HG03097 (cell line): ENCODE data around the gene HOXB1.

Experiments
- ATAC-seq: cut with Tn5 transposase; IDR thresholded peaks from one replicate; pipeline ENCODE4 v1.9.1; 2021; ENCODE audit not compliant: unreplicated experiment, low FRiP score

Gene HOXB1

DNA sequence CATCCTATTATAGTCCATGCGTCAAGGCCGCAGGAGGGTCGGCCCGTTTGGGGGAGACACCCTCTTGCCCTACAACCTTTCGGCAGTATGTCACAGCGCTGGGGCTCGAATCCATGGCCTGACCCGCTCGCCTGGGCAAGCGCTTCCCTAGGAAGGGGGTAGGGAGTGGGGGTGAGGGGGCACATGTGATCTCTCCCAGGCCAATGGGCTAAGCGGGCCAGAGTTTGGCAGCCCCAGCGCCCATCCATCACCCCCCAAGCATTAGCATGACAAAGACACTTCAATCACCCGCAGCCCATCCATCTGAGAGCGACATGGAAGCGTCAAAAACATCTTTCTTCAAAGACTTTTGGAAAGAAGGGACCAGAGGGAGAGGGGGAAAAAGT is at the start of gene HOXB1:
TSS of gene HOXB1 (minus strand) at position 125 of the 386 bp plus-strand sequence. CDS start at position 18, 107 bp downstream.
- no peak for ATAC-seq

DNA sequence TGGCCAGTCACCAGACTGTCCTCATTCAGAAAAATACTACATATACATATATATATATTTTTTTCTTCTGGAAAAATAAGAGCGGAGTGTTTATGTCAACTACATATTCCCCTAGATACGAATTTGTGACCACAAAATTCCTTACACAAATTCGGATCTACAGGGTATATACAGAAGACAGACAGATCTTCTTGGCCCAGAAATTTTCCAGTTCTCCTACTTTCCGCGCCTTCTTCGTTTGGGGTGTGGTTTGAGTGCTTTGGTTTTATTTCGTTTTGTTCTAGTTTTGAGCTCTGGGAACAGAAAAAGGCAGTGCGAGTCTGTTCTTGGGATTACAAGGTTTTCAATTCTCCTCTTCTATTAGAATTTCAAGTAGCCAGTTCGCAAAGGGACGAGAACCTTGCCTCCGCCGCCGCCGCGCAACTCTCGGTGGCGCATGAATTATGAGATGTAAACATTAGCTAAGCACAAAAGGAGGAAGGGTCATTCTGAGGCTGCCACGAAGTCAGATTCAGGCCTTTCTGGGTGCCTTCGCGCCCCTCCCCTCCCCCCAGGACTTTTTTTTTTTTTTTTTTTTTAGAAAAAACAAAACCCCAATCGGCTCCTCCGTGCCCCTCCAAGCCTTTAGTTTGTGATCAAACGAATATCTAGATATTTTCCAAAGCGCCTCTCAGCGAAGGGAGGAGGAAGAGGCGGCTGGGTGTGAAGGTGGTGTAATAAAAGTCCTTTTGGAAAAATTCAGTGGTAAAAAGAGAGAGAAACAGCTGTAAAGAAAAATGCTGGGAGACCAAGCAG is 49.1 kb upstream of the HOXB1 start:
- no peak for ATAC-seq

DNA sequence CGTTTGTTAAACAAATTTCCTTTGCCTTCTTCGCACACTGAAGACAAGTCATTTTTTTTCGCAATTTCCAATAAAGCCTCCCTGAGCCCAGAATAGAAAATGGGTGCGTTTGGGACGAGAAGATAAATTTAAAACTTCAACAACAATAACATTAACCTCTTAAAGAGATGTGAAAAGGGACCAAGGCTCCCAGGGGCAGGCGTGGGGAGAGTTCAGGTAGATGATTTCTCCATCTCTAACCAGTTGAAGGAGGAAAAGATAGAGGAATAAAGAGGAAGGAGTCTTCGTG is 48.6 kb upstream of the HOXB1 start:
- no peak for ATAC-seq

DNA sequence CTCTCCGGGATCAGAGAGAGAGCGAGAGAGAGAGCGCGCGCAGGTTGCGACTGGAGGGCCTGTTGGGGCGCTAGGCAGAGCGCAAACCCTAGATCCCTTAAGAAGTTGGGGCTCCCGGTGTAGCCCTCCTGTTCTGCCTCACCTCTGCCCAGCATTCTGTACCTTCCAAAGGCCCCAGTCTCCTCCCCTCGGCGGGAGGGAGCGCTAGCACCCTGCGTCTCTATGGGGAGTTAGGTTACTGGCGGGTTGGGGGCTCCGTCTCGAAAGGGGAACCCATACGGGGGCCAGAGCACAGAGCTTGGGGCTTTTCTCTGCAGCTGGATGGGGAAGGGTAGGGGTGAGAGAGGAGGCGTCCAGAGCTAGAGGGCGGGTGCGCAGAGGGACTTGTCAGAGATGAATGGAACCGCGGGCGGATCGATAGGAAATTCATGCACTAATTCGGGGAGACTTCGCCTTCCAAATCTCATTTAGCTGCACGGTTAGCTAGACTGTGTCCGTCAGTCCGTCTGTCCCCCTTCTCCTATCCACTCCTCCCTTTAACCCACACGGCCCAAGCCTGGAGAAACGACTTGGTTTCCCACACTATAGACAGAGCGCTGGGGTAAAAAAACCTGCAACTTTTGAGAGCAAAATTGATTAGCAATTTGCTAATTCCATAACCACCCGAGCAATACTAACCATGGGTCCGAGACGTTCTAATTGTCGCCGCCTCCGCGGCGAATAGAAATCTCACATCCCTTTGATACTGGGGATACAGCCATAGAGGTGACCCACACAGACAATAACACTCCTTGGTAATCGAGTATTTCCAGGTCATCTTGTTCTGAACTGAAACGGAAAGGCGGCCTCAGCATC is 48.0 kb upstream of the HOXB1 start:
- ATAC-seq: no peak

DNA sequence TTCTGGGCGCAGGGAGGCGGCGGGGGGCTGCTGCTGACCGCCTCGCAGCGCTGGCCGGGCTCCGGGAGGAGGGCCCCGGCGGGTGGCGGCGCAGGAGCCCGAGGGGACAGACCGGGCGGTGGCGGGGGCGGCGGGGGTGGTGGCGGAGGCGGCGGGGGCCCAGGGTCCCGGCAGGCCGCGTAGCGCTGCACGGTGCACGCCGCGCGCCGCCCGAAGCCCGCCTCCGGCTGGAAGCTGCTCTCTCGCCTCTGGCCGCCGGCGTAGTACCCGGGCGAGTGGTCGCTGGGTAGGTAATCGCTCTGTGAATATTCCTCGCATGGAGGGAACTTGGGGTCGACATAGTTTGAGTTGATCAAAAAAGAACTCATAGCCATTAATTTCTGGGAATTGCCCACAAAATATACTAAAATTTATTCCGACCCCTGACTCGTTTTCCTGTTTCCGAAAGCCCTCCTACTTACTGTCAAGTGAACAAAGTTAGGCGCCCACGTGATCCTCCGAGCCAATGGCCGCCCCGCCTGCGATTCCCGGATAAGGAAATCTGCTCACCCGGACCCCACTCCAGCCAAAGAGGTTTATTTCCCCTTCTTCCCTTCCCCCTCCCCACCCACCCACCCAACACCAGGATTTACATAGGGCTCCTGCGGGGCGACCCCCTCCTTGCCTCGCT is 47.3 kb upstream of the HOXB1 start, which contains the start of gene HOXB4:
TSS of gene HOXB4 (minus strand) at position 405 of the 670 bp plus-strand sequence. CDS start at position 374, 31 bp downstream.
- ATAC-seq: no peak

- no peak for ATAC-seq
Observed at GRCh38 chr17:48577330-48577945, 46.6 kb upstream of the HOXB1 start.

DNA sequence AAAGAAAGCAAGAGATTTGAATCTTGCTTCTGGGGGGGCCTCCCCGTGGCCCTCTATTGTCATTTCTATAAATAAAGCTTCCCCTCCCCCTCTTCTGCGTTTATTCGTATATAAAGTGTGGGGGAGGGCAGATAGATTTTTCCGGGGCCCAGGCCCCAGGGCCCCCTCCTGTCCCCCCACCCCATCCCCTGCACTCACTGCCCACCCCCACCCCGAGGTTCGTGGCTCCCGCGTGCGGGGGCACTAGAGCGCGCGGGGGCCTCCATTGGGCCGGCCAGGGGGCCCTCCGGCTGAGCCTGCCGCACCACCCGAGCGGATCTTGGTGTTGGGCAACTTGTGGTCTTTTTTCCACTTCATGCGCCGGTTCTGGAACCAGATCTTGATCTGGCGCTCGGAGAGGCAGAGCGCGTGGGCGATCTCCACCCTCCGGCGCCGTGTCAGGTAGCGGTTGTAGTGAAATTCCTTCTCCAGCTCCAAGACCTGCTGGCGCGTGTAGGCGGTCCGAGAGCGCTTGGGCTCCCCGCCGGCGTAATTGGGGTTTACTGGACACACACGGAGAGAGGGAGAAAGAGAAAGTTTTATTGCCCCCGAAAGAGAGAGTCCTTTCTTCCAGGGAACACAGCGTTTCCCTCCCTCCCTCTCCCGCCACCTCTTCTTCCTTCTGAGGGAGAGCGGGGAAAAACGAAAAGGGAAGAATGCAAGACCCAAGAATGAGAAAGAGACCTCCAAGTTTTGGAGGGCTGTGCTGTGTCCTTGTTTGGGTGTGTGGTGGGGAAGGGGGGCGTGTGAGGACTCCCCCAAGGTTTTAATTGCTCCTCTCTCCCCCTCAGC is 45.9 kb upstream of the HOXB1 start:
- no peak for ATAC-seq

- no peak for ATAC-seq
Observed at GRCh38 chr17:48575673-48576478, 45.1 kb upstream of the HOXB1 start.

- ATAC-seq: no peak
Observed at GRCh38 chr17:48575066-48575582, 44.3 kb upstream of the HOXB1 start.

GRCh38 chr17:48574505-48575065 is 43.8 kb upstream of the HOXB1 start:
- no peak for ATAC-seq

GRCh38 chr17:48571826-48572417 is 41.1 kb upstream of the HOXB1 start:
- no peak for ATAC-seq

GRCh38 chr17:48571024-48571818 is 40.4 kb upstream of the HOXB1 start:
- no peak for ATAC-seq

DNA sequence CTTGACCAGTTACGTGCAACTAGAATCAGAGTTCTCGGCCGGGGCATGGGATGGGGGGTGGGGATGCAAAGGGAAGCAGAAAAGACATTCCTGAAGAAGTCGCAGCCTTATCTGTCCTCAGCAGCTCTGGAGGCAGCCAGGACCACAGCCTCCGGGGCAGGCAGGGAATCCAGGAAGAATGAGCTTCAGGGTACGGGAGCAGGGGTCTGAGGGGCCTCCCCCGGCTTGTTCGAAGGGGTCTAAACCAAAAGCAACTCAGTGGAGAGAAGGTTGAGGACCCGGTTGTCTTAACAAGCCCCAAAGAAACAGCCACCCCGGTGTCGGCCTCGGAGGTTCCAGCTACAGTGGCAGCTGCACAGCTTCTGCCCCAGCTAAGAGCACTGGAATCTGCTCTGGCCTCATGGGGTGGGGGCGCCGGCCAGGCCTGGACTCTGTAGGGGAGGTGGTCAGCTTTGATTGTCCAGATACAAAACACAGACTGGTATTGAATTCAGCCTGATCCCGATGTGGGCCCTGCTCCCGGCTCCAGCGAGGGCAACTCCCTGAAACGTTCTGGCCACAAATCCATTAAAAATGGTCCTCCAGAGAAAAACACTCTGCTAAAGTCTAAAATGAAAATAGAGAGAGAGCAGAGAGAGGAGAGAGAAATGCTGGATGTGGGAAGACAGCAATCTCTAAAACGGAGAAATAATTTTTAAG is 39.7 kb upstream of the HOXB1 start:
- no peak for ATAC-seq

- ATAC-seq: no peak
Observed at GRCh38 chr17:48569674-48570324, 39.0 kb upstream of the HOXB1 start.

DNA sequence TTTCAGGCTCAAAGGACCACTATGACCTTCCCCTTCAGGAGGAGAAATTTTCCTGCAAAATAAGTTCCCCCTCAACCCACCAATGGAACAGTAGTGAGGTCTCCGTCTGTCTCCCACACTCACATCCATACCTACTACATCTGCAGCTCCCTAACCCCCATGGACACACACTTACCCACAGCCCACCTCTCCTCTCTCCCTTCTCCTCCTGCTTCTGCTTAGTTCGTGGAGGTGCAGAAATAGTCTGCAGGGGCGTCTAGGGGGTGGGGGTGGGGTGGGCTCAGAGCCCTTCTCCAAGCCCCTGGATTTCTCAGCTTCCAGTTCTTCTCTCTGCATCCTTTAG is 38.4 kb upstream of the HOXB1 start:
- no peak for ATAC-seq

- ATAC-seq: no peak
Observed at GRCh38 chr17:48568499-48569239, 37.9 kb upstream of the HOXB1 start.
